Fibroblast of lung (primary cell): ENCODE data around the gene STPG2. TPM values are rescaled to one million over a fixed set of nuclear protein-coding genes. Genes with fewer than 3 reads are reported as not detected.
A peak's percentile ranks its signal among the peaks of the same experiment; 100 is the strongest.

ENCODE experiments used
- DNase-seq, 2 donors: peaks; one replicate each; pipeline versions ENCODE4 v3.0.0 to v3.0.0-alpha.2; 2010; ENCODE audit warnings: low read depth in 2 of 2
- H2AFZ ChIP-seq: 2 replicates; pipeline ENCODE4 v1.5.1; 2012; ENCODE audit warnings: low read length, control low read depth, inconsistent platforms
- H3K27ac ChIP-seq: 2 replicates; pipeline ENCODE4 v1.5.1; 2011; ENCODE audit warnings: low read length, control low read depth; ENCODE audit not compliant: insufficient read depth
- H3K27me3 ChIP-seq: 2 replicates; pipeline ENCODE4 v1.5.1; 2011; ENCODE audit warnings: mild to moderate bottlenecking, low read length; ENCODE audit not compliant: control insufficient read depth, insufficient read depth
- H3K36me3 ChIP-seq: 2 replicates; pipeline ENCODE4 v1.5.1; 2011; ENCODE audit warnings: low read length; ENCODE audit not compliant: control insufficient read depth, insufficient read depth
- H3K4me1 ChIP-seq: 2 replicates; pipeline ENCODE4 v1.5.1; 2011; ENCODE audit warnings: low read length; ENCODE audit not compliant: control insufficient read depth, insufficient read depth; ENCODE audit errors: extremely low read depth
- H3K4me2 ChIP-seq: 2 replicates; pipeline ENCODE4 v1.5.1; 2011; ENCODE audit warnings: low read length, control low read depth; ENCODE audit not compliant: insufficient read depth; ENCODE audit errors: extremely low read depth
- H3K4me3 ChIP-seq, 4 experiments: fragments of 200-600 bp in 1 of 4; sonication (generic) in 1 of 4; replicated peaks in 1 of 4; 2 replicates each; pipeline ENCODE4 v1.5.1; 2011 to 2016; ENCODE audit warnings: low read length in 4 of 4, low read depth in 3 of 4, mild to moderate bottlenecking in 3 of 4, control low read depth in 2 of 4, inconsistent platforms in 1 of 4, mixed read lengths in 1 of 4; ENCODE audit not compliant: insufficient read depth in 1 of 4; ENCODE audit errors: control extremely low read depth in 1 of 4
- H3K79me2 ChIP-seq: 2 replicates; pipeline ENCODE4 v1.5.1; 2012; ENCODE audit warnings: mild to moderate bottlenecking, low read length, inconsistent platforms; ENCODE audit not compliant: control insufficient read depth, insufficient read depth
- H3K9ac ChIP-seq: 2 replicates; pipeline ENCODE4 v1.5.1; 2011; ENCODE audit warnings: mild to moderate bottlenecking, low read length, control low read depth; ENCODE audit not compliant: insufficient read depth
- H3K9me3 ChIP-seq: 2 replicates; pipeline ENCODE4 v1.5.1; 2012; ENCODE audit warnings: low read depth, low read length; ENCODE audit not compliant: control insufficient read depth, insufficient read depth
- H4K20me1 ChIP-seq: 2 replicates; pipeline ENCODE4 v1.5.1; 2011; ENCODE audit warnings: low read length; ENCODE audit not compliant: control insufficient read depth, insufficient read depth; ENCODE audit errors: extremely low read depth
- CTCF ChIP-seq, 2 donors: IDR thresholded peaks in 1 of 2; conservative IDR thresholded peaks in 1 of 2; 1 replicate in 1 of 2; 2 replicates in 1 of 2; pipeline ENCODE4 v1.5.1; 2011 to 2012; ENCODE audit warnings: low read length in 2 of 2, control low read depth in 1 of 2, inconsistent platforms in 1 of 2, low read depth in 1 of 2, mild to moderate bottlenecking in 1 of 2
- EZH2 ChIP-seq: IDR thresholded peaks from 2 replicates; pipeline ENCODE4 v1.5.1; 2012; ENCODE audit warnings: low read length, control low read depth, mild to moderate bottlenecking; ENCODE audit errors: missing control alignments
- polyA plus RNA-seq, 2 donors: library from polyadenylated mRNA; depleted of rRNA in 1 of 2; stranded (reverse) in 1 of 2; unstranded in 1 of 2; fragments of >200 nt; gene quantifications; 2 replicates each; pipeline ENCODE4 v1.2.1, GENCODE V29; 2011 to 2012; ENCODE audit warnings: missing spikeins in 1 of 2
- total RNA-seq: library from RNA; depleted of rRNA; stranded (reverse); fragments of >200 nt; gene quantifications from 2 replicates; pipeline ENCODE4 v1.2.1, GENCODE V29; 2014

The STPG2 gene
- total and polyA plus RNA-seq, 2 donors (not counting 1 experiment from before 2014, with no cell fraction given), result 0.17 TPM; not detected in 1

GRCh38 chr4:98166731-98167041, 23.4 kb upstream of the STPG2 start:
- Histone ChIP-seq H3K27me3 (no peaks in the 10 kb centered on the region), H3K27ac (no peak overlapping the region), H4K20me1 (no peaks in the 10 kb centered on the region), H2AFZ (no peak overlapping the region), H3K79me2 (no peaks in the 10 kb centered on the region), H3K4me3 (no peak overlapping the region), H3K4me1 (no peaks in the 10 kb centered on the region), H3K36me3 (no peaks in the 10 kb centered on the region), H3K9ac (no peak overlapping the region), H3K9me3 (no peaks in the 10 kb centered on the region), H3K4me2 (no peak overlapping the region)
- DNase-seq, result no peak
- no peak for TF ChIP-seq EZH2

- H3K4me2 ChIP-seq, result no peak overlapping the region
- no peaks in the 10 kb centered on the region for H3K9me3 ChIP-seq
- no peak for TF ChIP-seq CTCF (conservative IDR thresholded peaks at IDR 0.05 in 1 of 2, IDR thresholded peaks at IDR 0.05 in 1 of 2; ENCODE audit: low read depth in 1 of 2, low read length in 2 of 2)
- TF ChIP-seq EZH2, result no peak
- H3K4me3 ChIP-seq, result no peak overlapping the region
- no peak overlapping the region for H3K9ac ChIP-seq
- peak in 1 of 2 donors; percentile 38 for DNase-seq
- H4K20me1 ChIP-seq, result no peaks in the 10 kb centered on the region
- H2AFZ ChIP-seq, result no peak overlapping the region
- no peaks in the 10 kb centered on the region for H3K27me3 ChIP-seq
- H3K36me3 ChIP-seq, result no peaks in the 10 kb centered on the region
- no peaks in the 10 kb centered on the region for H3K4me1 ChIP-seq
- H3K79me2 ChIP-seq, result no peaks in the 10 kb centered on the region
- H3K27ac ChIP-seq, result no peak overlapping the region
Observed at GRCh38 chr4:98166025-98166730, 22.9 kb upstream of the STPG2 start.

- no peak for DNase-seq
- Histone ChIP-seq H3K4me3 (no peak overlapping the region), H3K79me2 (no peaks in the 10 kb centered on the region), H3K9me3 (no peaks in the 10 kb centered on the region), H3K27me3 (no peaks in the 10 kb centered on the region), H3K4me1 (no peaks in the 10 kb centered on the region), H2AFZ (no peak overlapping the region), H4K20me1 (no peaks in the 10 kb centered on the region), H3K27ac (no peak overlapping the region), H3K9ac (no peak overlapping the region), H3K36me3 (no peaks in the 10 kb centered on the region), H3K4me2 (no peak overlapping the region)
- TF ChIP-seq EZH2 (no peak), CTCF (conservative IDR thresholded peaks at IDR 0.05 in 1 of 2, IDR thresholded peaks at IDR 0.05 in 1 of 2; ENCODE audit: low read depth in 1 of 2, low read length in 2 of 2) (no peak)
Observed at GRCh38 chr4:98162696-98163095, 19.4 kb upstream of the STPG2 start.
